Measurements from ENCODE around the gene C1RL.
"Not testable (repeated sequence)": the region's sequence is repeated elsewhere in the genome, so short reads cannot be mapped to it uniquely, and the experiment has no call there.

The C1RL gene

DNA sequence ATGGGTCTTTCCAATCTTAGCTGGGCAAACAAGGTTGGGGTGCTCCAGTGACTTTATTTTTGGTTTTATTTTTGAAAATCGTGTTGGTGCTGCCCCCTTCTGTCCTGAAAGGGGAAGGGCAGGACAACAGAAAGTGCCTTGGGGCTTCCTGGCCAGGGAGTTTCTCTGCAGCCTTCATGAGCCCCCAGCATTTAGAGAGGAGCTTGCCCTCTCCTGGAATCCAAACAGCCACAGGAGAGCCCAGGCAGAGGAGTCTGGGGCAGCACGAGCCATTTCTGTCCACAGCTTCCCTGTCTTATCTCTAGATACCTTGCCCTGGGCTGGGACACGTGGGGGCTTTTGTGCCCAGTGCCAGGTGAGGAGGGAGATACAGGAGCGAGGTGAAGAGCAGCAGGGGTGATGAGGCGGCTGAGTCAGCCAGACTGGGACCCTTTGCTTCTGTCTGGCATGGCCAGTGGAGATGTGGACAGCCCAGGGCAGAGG lies 4.4 kb upstream of the C1RL start:
- H4K20me1 ChIP-seq = peaks cover 0 to 14% (median 0%) of the 10 kb centered on the region in 11 experiments; a peak in 1 of 22 replicates
- 0 out of 22 replicates have a peak overlapping the region, but pooled peaks of 1 of the 11 experiments have one; percentile 15 for H3K9ac ChIP-seq
- peaks cover 0 to 36% (median 0%) of the 10 kb centered on the region in 11 experiments; a peak in 10 of 22 replicates for H3K36me3 ChIP-seq
- peak overlapping the region in 2 of 11 experiments; percentile 20 to 23; a peak in 2 of 22 replicates for H3K4me2 ChIP-seq
- no peaks in the 10 kb centered on the region for H3K27me3 ChIP-seq
- H3K4me3 ChIP-seq = no peak overlapping the region
- peaks cover 8 to 31% (median 11%) of the 10 kb centered on the region in 10 experiments; a peak in 19 of 20 replicates for H3K4me1 ChIP-seq
- TF ChIP-seq Cebpa-rat (IDR thresholded peaks at IDR 0.05) = no peak
- no peak overlapping the region for H3K27ac ChIP-seq
- no peaks in the 10 kb centered on the region for H3K9me3 ChIP-seq (replicated peaks in 1 of 11)

DNA sequence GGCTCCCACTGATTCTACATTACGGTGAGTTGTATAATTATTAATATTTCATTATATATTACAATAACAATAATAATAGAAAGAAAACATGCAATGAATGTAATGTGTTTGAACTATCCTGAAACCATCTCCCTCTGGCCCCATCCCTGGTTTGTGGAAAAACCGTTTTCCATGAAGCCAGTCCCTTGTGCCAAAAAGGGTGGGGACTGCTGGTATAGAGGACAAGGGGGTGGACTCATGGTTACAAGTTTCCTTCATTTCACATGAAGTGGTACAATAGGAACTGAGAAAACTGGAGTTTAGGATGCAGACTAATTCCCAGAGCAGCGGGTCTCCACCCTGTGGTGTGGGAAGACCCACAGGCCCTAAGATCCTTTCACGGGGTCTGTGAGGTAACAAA lies 3.0 kb upstream of the C1RL start:
- TF ChIP-seq Cebpa-rat (IDR thresholded peaks at IDR 0.05) = no peak
- no peaks in the 10 kb centered on the region for H3K27me3 ChIP-seq
- peaks cover 17 to 38% (median 20%) of the 10 kb centered on the region in 10 experiments for H3K4me1 ChIP-seq
- no peak overlapping the region for H3K4me2 ChIP-seq
- peaks cover 0 to 27% (median 1%) of the 10 kb centered on the region in 11 experiments; a peak in 11 of 22 replicates for H3K36me3 ChIP-seq
- H3K9ac ChIP-seq = no peak overlapping the region; a peak in 1 of 22 replicates
- peaks cover 0 to 3% (median 2%) of the 10 kb centered on the region in 11 experiments; a peak in 16 of 22 replicates for H3K9me3 ChIP-seq (replicated peaks in 1 of 11)
- no peak overlapping the region for H3K27ac ChIP-seq
- H4K20me1 ChIP-seq = peaks cover 0 to 9% (median 0%) of the 10 kb centered on the region in 11 experiments; a peak in 1 of 22 replicates
- H3K4me3 ChIP-seq = no peak overlapping the region

DNA sequence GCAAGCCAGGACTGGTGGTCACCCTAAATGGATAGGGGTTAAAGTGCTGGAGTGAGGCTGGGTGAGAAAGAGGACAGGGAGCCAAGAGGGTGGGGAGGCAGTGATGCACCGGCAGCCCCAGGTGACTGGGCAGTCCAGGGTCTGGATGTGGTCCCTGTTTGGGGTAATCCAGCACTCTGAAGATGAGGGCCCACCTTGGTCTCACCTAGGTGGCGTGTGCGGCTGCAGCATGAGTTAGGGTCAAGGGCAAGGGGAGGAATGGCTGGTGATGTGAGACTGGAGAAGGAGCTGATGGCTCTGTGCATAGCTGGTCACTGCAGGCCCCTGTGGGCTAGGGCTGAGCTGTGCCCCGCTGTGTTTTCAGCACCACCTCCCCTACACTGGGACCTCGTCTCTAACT lies 1.6 kb upstream of the C1RL start:
- H3K27me3 ChIP-seq = no peaks in the 10 kb centered on the region
- no peak for TF ChIP-seq Cebpa-rat (IDR thresholded peaks at IDR 0.05)
- peaks cover 0 to 9% (median 0%) of the 10 kb centered on the region in 11 experiments; a peak in 1 of 22 replicates for H4K20me1 ChIP-seq
- peak overlapping the region in 4 of 11 experiments; percentile 7 to 96 (median 88); a peak in 6 of 22 replicates for H3K4me2 ChIP-seq
- 0 out of 22 replicates have a peak overlapping the region, but pooled peaks of 1 of the 11 experiments have one; percentile 8 for H3K27ac ChIP-seq
- peaks cover 14 to 17% (median 16%) of the 10 kb centered on the region in 11 experiments for H3K9me3 ChIP-seq (replicated peaks in 1 of 11)
- peaks cover 4 to 29% (median 15%) of the 10 kb centered on the region in 11 experiments; a peak in 18 of 22 replicates for H3K36me3 ChIP-seq
- no peak overlapping the region for H3K4me3 ChIP-seq
- H3K9ac ChIP-seq = peak overlapping the region in 3 of 11 experiments; percentile 6 to 16 (median 12); a peak in 2 of 22 replicates
- peaks cover 17 to 41% (median 21%) of the 10 kb centered on the region in 10 experiments for H3K4me1 ChIP-seq

DNA sequence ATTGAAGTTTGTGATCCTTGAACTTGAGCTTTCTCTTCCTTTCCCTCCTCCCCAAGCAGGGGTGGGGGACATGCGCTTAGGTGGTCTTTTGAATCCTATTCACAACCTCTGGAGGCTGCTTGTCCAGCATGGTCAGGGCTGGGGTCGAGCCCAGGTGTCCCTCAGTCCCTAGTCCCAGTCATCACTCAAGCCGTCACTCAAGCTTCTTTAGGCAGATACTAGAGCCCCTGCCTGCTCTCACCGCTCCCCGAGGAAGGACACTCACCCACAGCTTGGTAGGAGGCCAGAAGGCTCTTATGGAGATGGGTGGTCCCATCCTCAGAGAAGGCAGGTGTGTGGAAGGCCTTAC lies 532 bp upstream of the C1RL start:
- peak overlapping the region; percentile 82 to 98 (median 96) for H3K4me2 ChIP-seq
- no peaks in the 10 kb centered on the region for H3K27me3 ChIP-seq
- no peak for TF ChIP-seq Cebpa-rat (IDR thresholded peaks at IDR 0.05)
- H3K9ac ChIP-seq = peak overlapping the region; percentile 86 to 95 (median 89); a peak in 21 of 22 replicates
- H3K27ac ChIP-seq = peak overlapping the region; percentile 89 to 99 (median 95); a peak in 17 of 22 replicates
- H3K4me3 ChIP-seq = peak overlapping the region; percentile 59 to 77 (median 68); a peak in 15 of 20 replicates
- H4K20me1 ChIP-seq = peaks cover 0 to 9% (median 0%) of the 10 kb centered on the region in 11 experiments; a peak in 1 of 22 replicates
- peaks cover 17 to 41% (median 21%) of the 10 kb centered on the region in 10 experiments for H3K4me1 ChIP-seq
- H3K36me3 ChIP-seq = peaks cover 4 to 28% (median 17%) of the 10 kb centered on the region in 11 experiments; a peak in 20 of 22 replicates
- H3K9me3 ChIP-seq (replicated peaks in 1 of 11) = peaks cover 14 to 26% (median 22%) of the 10 kb centered on the region in 11 experiments

DNA sequence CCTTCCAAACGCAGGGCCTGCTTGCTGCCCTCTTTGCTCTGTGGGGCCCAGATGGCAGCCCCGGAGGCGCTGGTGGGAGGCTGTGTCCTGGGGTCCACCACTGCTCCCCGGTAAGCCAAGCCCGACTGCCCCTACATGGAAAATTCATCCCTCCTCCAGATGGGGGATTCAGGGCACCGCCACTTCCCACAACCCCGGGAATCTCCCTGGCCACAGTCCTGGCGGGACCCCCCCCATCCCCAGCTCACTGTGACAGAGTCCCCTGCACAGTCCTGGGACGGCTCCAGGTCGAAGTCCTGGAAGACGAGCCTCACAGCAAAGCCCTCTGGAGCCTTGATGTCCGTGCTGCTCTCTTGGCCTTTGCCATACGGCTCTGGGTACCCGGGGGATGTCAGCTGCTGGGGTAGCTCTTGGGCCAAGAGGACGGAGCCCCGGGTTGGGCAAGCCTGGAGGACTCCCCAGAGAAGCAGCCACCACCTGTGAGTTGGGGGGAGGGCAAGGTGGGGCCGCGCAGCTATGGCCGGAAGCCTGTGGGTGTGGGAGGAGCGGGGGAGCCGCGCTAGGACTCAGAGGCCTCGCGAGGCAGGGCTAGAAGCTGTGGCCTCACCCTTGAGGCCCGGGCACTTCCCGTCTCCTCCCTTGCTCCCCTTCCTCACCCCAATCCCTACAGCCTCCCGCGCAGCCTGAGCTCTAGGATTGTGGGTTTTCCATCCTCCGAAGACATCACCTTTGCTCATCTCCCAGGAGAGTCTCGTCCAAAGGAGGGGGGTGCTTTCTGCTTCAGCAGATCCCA lies 815 bp downstream of the C1RL start:
- Histone ChIP-seq H3K27ac (peak overlapping the region; percentile 89 to 99 (median 95)), H4K20me1 (peaks cover 0 to 4% (median 0%) of the 10 kb centered on the region in 11 experiments; a peak in 3 of 22 replicates), H3K27me3 (no peaks in the 10 kb centered on the region), H3K9me3 (replicated peaks in 1 of 11) (peaks cover 14 to 26% (median 22%) of the 10 kb centered on the region in 11 experiments), H3K4me1 (peaks cover 17 to 44% (median 20%) of the 10 kb centered on the region in 10 experiments), H3K9ac (peak overlapping the region; percentile 86 to 95 (median 89)), H3K36me3 (peaks cover 4 to 40% (median 28%) of the 10 kb centered on the region in 11 experiments; a peak in 20 of 22 replicates), H3K4me2 (peak overlapping the region; percentile 91 to 98 (median 96)), H3K4me3 (peak overlapping the region; percentile 59 to 77 (median 68))
- no peak for TF ChIP-seq Cebpa-rat (IDR thresholded peaks at IDR 0.05)

DNA sequence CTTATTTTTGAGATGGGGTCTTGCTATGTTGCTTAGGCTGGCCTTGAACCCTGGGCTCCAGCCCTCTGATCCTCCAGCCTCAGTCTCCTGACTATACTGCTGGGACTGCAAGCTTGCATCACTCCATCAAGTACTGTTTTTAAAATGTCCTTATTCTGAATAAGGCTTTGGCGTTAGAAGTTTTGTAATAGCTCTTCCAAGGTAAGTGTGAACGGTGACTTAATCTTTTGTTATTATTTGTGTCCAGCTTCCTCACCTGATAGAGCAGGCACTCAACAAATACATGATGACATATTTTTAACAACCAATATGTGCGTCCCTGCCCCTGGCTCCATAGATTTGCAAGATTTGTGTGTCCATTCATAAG lies 1.4 kb downstream of the C1RL start:
- Histone ChIP-seq H3K9ac (peak overlapping the region; percentile 86 to 95 (median 89)), H3K9me3 (replicated peaks in 1 of 11) (peaks cover 14 to 26% (median 22%) of the 10 kb centered on the region in 11 experiments), H3K27me3 (no peaks in the 10 kb centered on the region), H3K4me2 (peak overlapping the region; percentile 91 to 98 (median 96)), H3K4me1 (peaks cover 18 to 42% (median 21%) of the 10 kb centered on the region in 10 experiments), H3K4me3 (peak overlapping the region; percentile 59 to 77 (median 68)), H3K27ac (peak overlapping the region; percentile 89 to 99 (median 95); a peak in 19 of 22 replicates), H3K36me3 (peaks cover 4 to 42% (median 28%) of the 10 kb centered on the region in 11 experiments; a peak in 20 of 22 replicates), H4K20me1 (peaks cover 0 to 5% (median 0%) of the 10 kb centered on the region in 11 experiments; a peak in 3 of 22 replicates)
- no peak for TF ChIP-seq Cebpa-rat (IDR thresholded peaks at IDR 0.05)

DNA sequence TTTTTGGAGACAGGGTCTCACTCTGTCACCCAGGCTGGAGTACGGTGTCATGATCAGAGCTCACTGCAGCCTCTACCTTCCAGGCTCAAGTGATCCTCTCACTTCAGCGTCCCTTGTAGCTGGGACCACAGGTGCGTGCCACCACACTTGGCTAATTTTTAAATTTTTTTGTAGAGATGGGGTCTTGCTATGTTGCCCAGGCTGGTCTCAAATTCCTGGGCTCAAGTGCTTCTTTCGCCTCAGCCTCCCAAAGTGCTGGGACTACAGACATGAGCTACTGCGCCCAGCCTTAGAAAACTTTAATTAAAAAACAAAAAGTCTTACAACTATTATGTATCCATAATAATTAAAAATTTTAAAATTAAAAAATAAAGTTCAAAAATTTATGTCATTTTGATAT lies 1.8 kb downstream of the C1RL start:
- Histone ChIP-seq H3K4me3 (peak overlapping the region in 3 of 10 experiments; percentile 74 to 77 (median 76); a peak in 2 of 20 replicates), H3K4me1 (peaks cover 18 to 42% (median 23%) of the 10 kb centered on the region in 10 experiments), H3K9ac (peak overlapping the region in 2 of 11 experiments; percentile 13 to 89; a peak in 2 of 22 replicates), H3K36me3 (peaks cover 4 to 46% (median 28%) of the 10 kb centered on the region in 11 experiments; a peak in 20 of 22 replicates), H3K9me3 (replicated peaks in 1 of 11) (peaks cover 14 to 26% (median 22%) of the 10 kb centered on the region in 11 experiments), H3K4me2 (peak overlapping the region in 6 of 11 experiments; percentile 9 to 94 (median 92); a peak in 8 of 22 replicates)
- H3K27me3 ChIP-seq, H4K20me1 ChIP-seq, H3K27ac ChIP-seq: not testable (repeated sequence)

DNA sequence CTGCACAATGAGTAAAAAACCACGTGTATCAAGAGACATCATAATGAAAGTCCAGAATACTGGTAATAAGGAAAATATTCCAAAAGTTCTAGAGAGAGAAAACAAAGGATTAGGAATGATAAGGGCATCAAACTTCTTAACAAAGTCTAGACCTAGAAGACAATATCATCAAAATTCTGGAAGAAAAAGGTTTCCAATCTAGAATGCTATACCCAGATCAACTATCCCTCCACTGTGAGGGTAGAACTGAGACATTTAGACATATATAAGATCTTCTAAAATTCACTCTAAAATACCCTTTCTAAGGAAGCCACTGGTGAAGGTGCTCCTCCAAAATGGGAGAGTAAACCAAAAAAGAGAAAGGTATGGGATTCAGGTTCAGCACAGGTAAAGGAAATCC lies 2.9 kb downstream of the C1RL start:
- Histone ChIP-seq H3K27me3 (no peaks in the 10 kb centered on the region), H3K4me1 (peaks cover 18 to 39% (median 23%) of the 10 kb centered on the region in 10 experiments), H3K27ac (no peak overlapping the region), H3K4me3 (no peak overlapping the region), H3K9me3 (replicated peaks in 1 of 11) (peaks cover 14 to 26% (median 22%) of the 10 kb centered on the region in 11 experiments), H3K9ac (no peak overlapping the region), H3K4me2 (no peak overlapping the region), H4K20me1 (peaks cover 0 to 11% (median 0%) of the 10 kb centered on the region in 11 experiments; a peak in 3 of 22 replicates), H3K36me3 (peaks cover 4 to 56% (median 33%) of the 10 kb centered on the region in 11 experiments; a peak in 20 of 22 replicates)
- no peak for TF ChIP-seq Cebpa-rat (IDR thresholded peaks at IDR 0.05)
